ENCODE data around the gene CYYR1. TPM values are rescaled to one million over a fixed set of nuclear protein-coding genes. Genes with fewer than 3 reads are reported as not detected.

Gene CYYR1
- total and polyA plus RNA-seq, 9 donors, result 7.6 to 19.3 (median 14.2) TPM

- Histone ChIP-seq H3K27me3 (ENCODE audit: control insufficient read depth, insufficient read depth, low read length) (no peaks in the 10 kb centered on the region), H3K9me3 (replicated peaks; ENCODE audit: control insufficient read depth, low read depth, low read length) (no peaks in the 10 kb centered on the region), H3K4me1 (ENCODE audit: control insufficient read depth, insufficient read depth, low read length) (no peaks in the 10 kb centered on the region), H3K36me3 (ENCODE audit: control insufficient read depth, insufficient read depth, low read length) (no peaks in the 10 kb centered on the region), H3K4me3 (ENCODE audit: low read length) (no peak overlapping the region), H3K27ac (ENCODE audit: low read length) (no peak overlapping the region)
- 100% methylated on average over 1 of the region's 1 CpG for WGBS (ENCODE audit: insufficient coverage)
- no peak for DNase-seq
These were observed 67.9 kb downstream of the CYYR1 start for GRCh38 chr21:26505211-26505610.

GRCh38 chr21:26503414-26503813 lies 69.7 kb downstream of the CYYR1 start:
- Histone ChIP-seq H3K4me1 (ENCODE audit: control insufficient read depth, insufficient read depth, low read length) (no peaks in the 10 kb centered on the region), H3K4me3 (ENCODE audit: low read length) (no peak overlapping the region)
- DNase-seq, result no peak

GRCh38 chr21:26501495-26502021 lies 71.5 kb downstream of the CYYR1 start:
- Histone ChIP-seq H3K27ac (ENCODE audit: low read length) (no peak overlapping the region), H3K27me3 (ENCODE audit: control insufficient read depth, insufficient read depth, low read length) (no peaks in the 10 kb centered on the region), H3K36me3 (ENCODE audit: control insufficient read depth, insufficient read depth, low read length) (no peaks in the 10 kb centered on the region), H3K9me3 (replicated peaks; ENCODE audit: control insufficient read depth, low read depth, low read length) (no peaks in the 10 kb centered on the region), H3K4me1 (ENCODE audit: control insufficient read depth, insufficient read depth, low read length) (no peaks in the 10 kb centered on the region), H3K4me3 (ENCODE audit: low read length) (no peak overlapping the region)
- WGBS (ENCODE audit: insufficient coverage), result no CpG with 5 or more reads among the region's 3 CpGs
- DNase-seq, result no peak

More at GRCh38 chr21:26503414-26503813, 69.7 kb downstream of the CYYR1 start:
- H3K36me3 ChIP-seq (ENCODE audit: control insufficient read depth, insufficient read depth, low read length), result no peaks in the 10 kb centered on the region
- no CpG with 5 or more reads among the region's 2 CpGs for WGBS (ENCODE audit: insufficient coverage)
- no peak overlapping the region for H3K27ac ChIP-seq (ENCODE audit: low read length)
- no peaks in the 10 kb centered on the region for H3K9me3 ChIP-seq (replicated peaks; ENCODE audit: control insufficient read depth, low read depth, low read length)
- no peaks in the 10 kb centered on the region for H3K27me3 ChIP-seq (ENCODE audit: control insufficient read depth, insufficient read depth, low read length)

- Histone ChIP-seq H3K27ac (ENCODE audit: low read length) (no peak overlapping the region), H3K27me3 (ENCODE audit: control insufficient read depth, insufficient read depth, low read length) (no peaks in the 10 kb centered on the region), H3K36me3 (ENCODE audit: control insufficient read depth, insufficient read depth, low read length) (no peaks in the 10 kb centered on the region), H3K9me3 (replicated peaks; ENCODE audit: control insufficient read depth, low read depth, low read length) (no peaks in the 10 kb centered on the region), H3K4me3 (ENCODE audit: low read length) (no peak overlapping the region), H3K4me1 (ENCODE audit: control insufficient read depth, insufficient read depth, low read length) (no peaks in the 10 kb centered on the region)
- DNase-seq, result no peak
These were observed 73.6 kb downstream of the CYYR1 start for GRCh38 chr21:26499495-26499894.

GRCh38 chr21:26495283-26495849 lies 77.7 kb downstream of the CYYR1 start:
- Histone ChIP-seq H3K27me3 (ENCODE audit: control insufficient read depth, insufficient read depth, low read length) (no peaks in the 10 kb centered on the region), H3K4me3 (ENCODE audit: low read length) (no peak overlapping the region), H3K27ac (ENCODE audit: low read length) (no peak overlapping the region), H3K4me1 (ENCODE audit: control insufficient read depth, insufficient read depth, low read length) (no peaks in the 10 kb centered on the region), H3K36me3 (ENCODE audit: control insufficient read depth, insufficient read depth, low read length) (no peaks in the 10 kb centered on the region), H3K9me3 (replicated peaks; ENCODE audit: control insufficient read depth, low read depth, low read length) (no peaks in the 10 kb centered on the region)
- WGBS (ENCODE audit: insufficient coverage), result 92% methylated on average over 9 of the region's 10 CpGs
- no peak for DNase-seq

- DNase-seq, result no peak
- WGBS (ENCODE audit: insufficient coverage), result 78% methylated on average over 2 of the region's 3 CpGs
- Histone ChIP-seq H3K4me3 (ENCODE audit: low read length) (no peak overlapping the region), H3K27ac (ENCODE audit: low read length) (no peak overlapping the region), H3K36me3 (ENCODE audit: control insufficient read depth, insufficient read depth, low read length) (no peaks in the 10 kb centered on the region), H3K9me3 (replicated peaks; ENCODE audit: control insufficient read depth, low read depth, low read length) (no peaks in the 10 kb centered on the region), H3K27me3 (ENCODE audit: control insufficient read depth, insufficient read depth, low read length) (no peaks in the 10 kb centered on the region), H3K4me1 (ENCODE audit: control insufficient read depth, insufficient read depth, low read length) (no peaks in the 10 kb centered on the region)
These were observed 81.4 kb downstream of the CYYR1 start for GRCh38 chr21:26491663-26492062.

GRCh38 chr21:26490771-26491170 lies 82.3 kb downstream of the CYYR1 start:
- no peaks in the 10 kb centered on the region for H3K4me1 ChIP-seq (ENCODE audit: control insufficient read depth, insufficient read depth, low read length)
- no peaks in the 10 kb centered on the region for H3K36me3 ChIP-seq (ENCODE audit: control insufficient read depth, insufficient read depth, low read length)
- no peaks in the 10 kb centered on the region for H3K27me3 ChIP-seq (ENCODE audit: control insufficient read depth, insufficient read depth, low read length)
- no peak overlapping the region for H3K4me3 ChIP-seq (ENCODE audit: low read length)
- no peak for DNase-seq
- H3K9me3 ChIP-seq (replicated peaks; ENCODE audit: control insufficient read depth, low read depth, low read length), result no peaks in the 10 kb centered on the region
- H3K27ac ChIP-seq (ENCODE audit: low read length), result no peak overlapping the region
- no CpG with 5 or more reads among the region's 2 CpGs for WGBS (ENCODE audit: insufficient coverage)

- Histone ChIP-seq H3K36me3 (ENCODE audit: control insufficient read depth, insufficient read depth, low read length) (no peaks in the 10 kb centered on the region), H3K9me3 (replicated peaks; ENCODE audit: control insufficient read depth, low read depth, low read length) (no peaks in the 10 kb centered on the region), H3K27ac (ENCODE audit: low read length) (no peak overlapping the region), H3K4me1 (ENCODE audit: control insufficient read depth, insufficient read depth, low read length) (no peaks in the 10 kb centered on the region), H3K27me3 (ENCODE audit: control insufficient read depth, insufficient read depth, low read length) (no peaks in the 10 kb centered on the region), H3K4me3 (ENCODE audit: low read length) (no peak overlapping the region)
- 98% methylated on average over 5 of the region's 6 CpGs for WGBS (ENCODE audit: insufficient coverage)
- no peak for DNase-seq
These were observed 83.3 kb downstream of the CYYR1 start for GRCh38 chr21:26489781-26490180.

- H3K36me3 ChIP-seq (ENCODE audit: control insufficient read depth, insufficient read depth, low read length), result no peaks in the 10 kb centered on the region
- no peak for DNase-seq
- H3K27ac ChIP-seq (ENCODE audit: low read length), result no peak overlapping the region
- no peaks in the 10 kb centered on the region for H3K4me1 ChIP-seq (ENCODE audit: control insufficient read depth, insufficient read depth, low read length)
- H3K4me3 ChIP-seq (ENCODE audit: low read length), result no peak overlapping the region
- H3K9me3 ChIP-seq (replicated peaks; ENCODE audit: control insufficient read depth, low read depth, low read length), result no peaks in the 10 kb centered on the region
- 90% methylated on average over 2 of the region's 4 CpGs for WGBS (ENCODE audit: insufficient coverage)
- H3K27me3 ChIP-seq (ENCODE audit: control insufficient read depth, insufficient read depth, low read length), result no peaks in the 10 kb centered on the region
These were observed 85.1 kb downstream of the CYYR1 start for GRCh38 chr21:26487981-26488480.

- no CpG with 5 or more reads among the region's 2 CpGs for WGBS (ENCODE audit: insufficient coverage)
- no peaks in the 10 kb centered on the region for H3K9me3 ChIP-seq (replicated peaks; ENCODE audit: control insufficient read depth, low read depth, low read length)
- H3K4me1 ChIP-seq (ENCODE audit: control insufficient read depth, insufficient read depth, low read length), result no peaks in the 10 kb centered on the region
- no peaks in the 10 kb centered on the region for H3K36me3 ChIP-seq (ENCODE audit: control insufficient read depth, insufficient read depth, low read length)
- no peak overlapping the region for H3K27ac ChIP-seq (ENCODE audit: low read length)
- DNase-seq, result no peak
- H3K4me3 ChIP-seq (ENCODE audit: low read length), result no peak overlapping the region
- no peaks in the 10 kb centered on the region for H3K27me3 ChIP-seq (ENCODE audit: control insufficient read depth, insufficient read depth, low read length)
These were observed 99.6 kb downstream of the CYYR1 start for GRCh38 chr21:26473471-26473870.

- Histone ChIP-seq H3K27ac (ENCODE audit: low read length) (no peak overlapping the region), H3K36me3 (ENCODE audit: control insufficient read depth, insufficient read depth, low read length) (no peaks in the 10 kb centered on the region), H3K4me1 (ENCODE audit: control insufficient read depth, insufficient read depth, low read length) (no peaks in the 10 kb centered on the region), H3K4me3 (ENCODE audit: low read length) (no peak overlapping the region), H3K27me3 (ENCODE audit: control insufficient read depth, insufficient read depth, low read length) (no peaks in the 10 kb centered on the region), H3K9me3 (replicated peaks; ENCODE audit: control insufficient read depth, low read depth, low read length) (no peaks in the 10 kb centered on the region)
- peak; percentile 90 for DNase-seq
- 33% methylated on average over 1 of the region's 5 CpGs for WGBS (ENCODE audit: insufficient coverage)
These were observed 102.0 kb downstream of the CYYR1 start for GRCh38 chr21:26471099-26471471.
